ENCODE data around the gene LSMEM2. TPM values are rescaled to one million over a fixed set of nuclear protein-coding genes. Genes with fewer than 3 reads are reported as not detected.

Gene LSMEM2
- total and polyA plus RNA-seq, 2 of the 8 experiments (the other 6 are each of a cell fraction or from before 2014, with no cell fraction given) = 0.58 to 0.68 TPM

GRCh38 chr3:50278123-50278879 is 586 bp upstream of the LSMEM2 start (continued):
- TF ChIP-seq CHD7 (IDR thresholded peaks at IDR 0.05; ENCODE audit: insufficient replicate concordance, low read length) = no peak
- TF ChIP-seq TAF1 (IDR thresholded peaks at IDR 0.05; ENCODE audit: low read depth, low read length) = no peak
- no peak for TF ChIP-seq BRCA1 (IDR thresholded peaks at IDR 0.05; ENCODE audit: low read depth, low read length)
- TF ChIP-seq SP2 (IDR thresholded peaks at IDR 0.05; ENCODE audit: low read length) = no peak
- TF ChIP-seq ZNF274 (IDR thresholded peaks at IDR 0.05; ENCODE audit: borderline replicate concordance, extremely low read depth, low read length) = no peak
- TF ChIP-seq PHF8 (conservative IDR thresholded peaks at IDR 0.05; ENCODE audit: low read depth, low read length) = no peak
- no peak for TF ChIP-seq SRF (IDR thresholded peaks at IDR 0.05; ENCODE audit: low read depth, low read length)
- TF ChIP-seq BCL11A (IDR thresholded peaks at IDR 0.05; ENCODE audit: low read depth in 2 of 2, low read length in 2 of 2) = no peak
- TF ChIP-seq ASH2L (IDR thresholded peaks at IDR 0.05; ENCODE audit: low read length) = no peak
- no peak for TF ChIP-seq GTF2F1 (IDR thresholded peaks at IDR 0.05; ENCODE audit: borderline replicate concordance, low read depth, low read length)
- TF ChIP-seq SAP30 (IDR thresholded peaks at IDR 0.05; ENCODE audit: insufficient read depth, insufficient replicate concordance, low read length) = no peak
